ENCODE data around the gene SLC39A2.
"Not testable (repeated sequence)": the region's sequence is repeated elsewhere in the genome, so short reads cannot be mapped to it uniquely, and the experiment has no call there.

The SLC39A2 gene, protein sequence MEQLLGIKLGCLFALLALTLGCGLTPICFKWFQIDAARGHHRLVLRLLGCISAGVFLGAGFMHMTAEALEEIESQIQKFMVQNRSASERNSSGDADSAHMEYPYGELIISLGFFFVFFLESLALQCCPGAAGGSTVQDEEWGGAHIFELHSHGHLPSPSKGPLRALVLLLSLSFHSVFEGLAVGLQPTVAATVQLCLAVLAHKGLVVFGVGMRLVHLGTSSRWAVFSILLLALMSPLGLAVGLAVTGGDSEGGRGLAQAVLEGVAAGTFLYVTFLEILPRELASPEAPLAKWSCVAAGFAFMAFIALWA

DNA sequence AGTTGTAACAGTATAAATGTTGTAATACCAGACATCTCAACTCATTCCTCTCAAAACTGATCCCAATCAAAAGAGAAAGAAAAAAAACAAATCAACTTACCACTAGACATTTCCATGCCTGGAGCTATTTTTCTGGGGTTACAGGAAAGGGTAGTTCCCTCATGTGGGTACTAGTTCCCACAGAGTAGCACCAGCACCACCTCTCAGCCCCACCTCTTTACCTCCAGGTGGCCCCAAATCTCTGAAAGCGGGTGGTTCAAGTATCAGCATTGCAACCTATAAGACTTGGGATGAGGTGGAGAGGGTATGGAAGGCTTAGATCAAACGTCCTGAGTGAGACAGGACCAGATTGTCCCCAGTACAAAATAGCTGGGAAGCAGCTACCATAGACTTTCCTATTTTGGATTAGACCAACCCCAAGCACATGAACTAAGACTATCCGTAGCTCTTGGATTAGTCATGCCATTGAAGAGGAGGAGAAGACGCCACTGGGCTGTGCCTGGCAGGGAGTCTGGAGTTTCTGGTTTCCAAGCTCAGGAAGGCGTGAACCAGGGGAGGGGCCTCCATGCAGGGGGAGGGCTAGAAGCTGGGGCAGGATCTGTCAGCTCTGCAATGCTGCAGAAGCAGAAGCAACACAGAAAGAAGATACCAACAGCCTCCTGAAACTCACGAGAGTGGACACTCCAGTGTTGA lies at the start of gene SLC39A2:
Gene SLC39A2, plus strand, starts transcription at position 620 of the 693 bp plus-strand sequence. CDS start 154 bp downstream, outside the sequence.
- Histone ChIP-seq H3K27ac (ENCODE audit: low read length) (no peak within 1 kb of the TSS), H3K9ac (ENCODE audit: low read depth, low read length) (no peak within 1 kb of the TSS), H3K9me3 (ENCODE audit: insufficient read depth, low read depth, low read length) (no peaks in the 10 kb centered on the region)

DNA sequence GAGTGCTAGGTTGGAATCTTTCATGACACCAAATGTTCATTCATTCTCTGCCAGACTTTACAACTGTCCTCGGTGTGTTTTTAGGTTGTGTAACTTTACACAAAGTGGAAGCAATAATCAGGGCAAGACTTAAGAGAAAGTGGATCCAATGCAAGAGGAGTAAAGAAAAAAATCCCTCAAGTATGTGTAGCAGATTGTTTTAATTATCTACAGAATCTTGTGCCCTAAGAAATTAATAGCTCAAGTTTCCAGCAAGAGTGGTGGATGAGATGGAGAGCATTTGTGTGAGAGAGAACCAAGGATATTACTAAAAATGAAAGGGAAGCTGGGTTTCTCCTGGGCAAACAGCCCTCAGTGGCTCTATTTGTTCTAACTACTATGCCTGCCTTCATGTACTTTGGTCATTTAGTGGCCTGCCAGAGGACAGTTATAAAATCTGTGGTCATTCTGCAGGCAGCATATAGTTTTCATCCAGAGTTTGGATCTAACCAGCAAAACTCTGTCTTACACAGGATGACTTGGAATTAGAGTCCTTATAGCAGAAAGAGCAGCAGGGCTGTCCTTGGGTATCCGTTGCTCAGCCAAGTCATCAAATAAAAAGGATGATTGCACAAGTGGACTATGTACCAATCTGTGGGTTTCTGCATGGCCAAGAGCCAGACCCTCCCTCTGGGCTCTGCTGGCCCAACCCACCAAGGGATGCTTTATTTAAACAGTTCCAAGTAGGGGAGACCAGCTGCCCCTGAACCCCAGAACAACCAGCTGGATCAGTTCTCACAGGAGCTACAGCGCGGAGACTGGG lies 44.2 kb upstream of the SLC39A2 start, which contains the start of gene RNASE2:
Gene RNASE2, plus strand, starts transcription at position 752 of the 802 bp plus-strand sequence. CDS start 285 bp downstream, outside the sequence.
- H3K9ac ChIP-seq (ENCODE audit: low read depth, low read length); H3K27ac ChIP-seq (ENCODE audit: low read length); H3K27me3 ChIP-seq (ENCODE audit: insufficient read depth, low read length); H3K4me1 ChIP-seq (ENCODE audit: insufficient read depth, low read length); H3K36me3 ChIP-seq (ENCODE audit: insufficient read depth, low read depth, low read length); H3K9me3 ChIP-seq (ENCODE audit: insufficient read depth, low read depth, low read length); H3K4me3 ChIP-seq (ENCODE audit: low read length): not testable (repeated sequence)

More for the DNA sequence above, at the start of gene SLC39A2:
- Histone ChIP-seq H3K4me1 (ENCODE audit: insufficient read depth, low read length) (peaks cover 5% of the 10 kb centered on the region; the same call in 1 of the 2 replicates), H3K4me3 (ENCODE audit: low read length) (peak within 1 kb of the TSS; percentile 41; the same call in 1 of the 2 replicates), H3K36me3 (ENCODE audit: insufficient read depth, low read depth, low read length) (peaks cover 36% of the 10 kb centered on the region), H3K27me3 (ENCODE audit: insufficient read depth, low read length) (no peaks in the 10 kb centered on the region)

DNA sequence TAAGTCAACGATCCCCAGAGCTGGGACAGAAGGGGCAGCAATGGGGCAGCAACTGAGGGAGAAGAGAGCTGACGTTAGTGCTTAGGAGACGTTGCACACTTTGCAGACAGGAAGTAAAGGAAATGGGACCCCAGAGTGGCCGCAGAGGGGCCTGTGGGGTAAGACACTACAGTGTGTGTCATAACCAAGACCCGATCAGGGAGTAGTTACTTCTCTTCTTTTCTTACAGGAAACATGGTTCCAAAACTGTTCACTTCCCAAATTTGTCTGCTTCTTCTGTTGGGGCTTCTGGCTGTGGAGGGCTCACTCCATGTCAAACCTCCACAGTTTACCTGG lies 43.6 kb upstream of the SLC39A2 start:
- not testable (repeated sequence) for H3K27ac ChIP-seq (ENCODE audit: low read length); H3K36me3 ChIP-seq (ENCODE audit: insufficient read depth, low read depth, low read length); H3K27me3 ChIP-seq (ENCODE audit: insufficient read depth, low read length); H3K4me1 ChIP-seq (ENCODE audit: insufficient read depth, low read length); H3K9ac ChIP-seq (ENCODE audit: low read depth, low read length); H3K4me3 ChIP-seq (ENCODE audit: low read length); H3K9me3 ChIP-seq (ENCODE audit: insufficient read depth, low read depth, low read length)

DNA sequence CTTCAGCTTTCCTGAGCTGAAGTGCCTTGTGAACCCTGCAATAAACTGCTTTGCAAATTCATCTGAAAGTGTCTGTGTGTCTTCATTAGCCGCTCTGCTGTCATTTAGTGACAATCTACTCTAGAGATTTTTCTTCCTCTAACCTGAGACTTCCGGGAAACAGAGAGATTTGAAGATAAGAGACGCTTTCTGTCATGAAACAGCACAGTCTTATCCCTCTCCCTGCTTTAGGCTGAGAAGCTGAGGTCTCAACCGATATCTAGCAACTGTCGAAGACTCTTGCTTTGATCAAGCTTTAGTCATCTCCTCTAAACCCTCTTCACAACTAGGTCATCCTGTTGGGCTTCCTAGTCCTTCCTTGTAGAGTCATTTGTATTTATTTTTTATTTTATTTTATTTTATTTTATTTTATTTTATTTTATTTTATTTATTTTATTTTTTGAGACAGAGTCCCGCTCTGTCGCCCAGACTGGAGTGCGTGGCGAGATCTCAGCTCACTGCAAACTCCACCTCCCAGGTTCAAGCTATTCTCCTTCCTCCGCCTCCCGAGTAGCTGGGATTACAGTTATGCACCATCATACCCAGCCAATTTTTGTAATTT lies 42.6 kb upstream of the SLC39A2 start:
- peaks cover 5% of the 10 kb centered on the region; the same call in 1 of the 2 replicates for H3K4me1 ChIP-seq (ENCODE audit: insufficient read depth, low read length)
- H3K36me3 ChIP-seq (ENCODE audit: insufficient read depth, low read depth, low read length) = no peaks in the 10 kb centered on the region
- no peaks in the 10 kb centered on the region; the same call in 1 of the 2 replicates for H3K27me3 ChIP-seq (ENCODE audit: insufficient read depth, low read length)
- H3K4me3 ChIP-seq (ENCODE audit: low read length) = no peak overlapping the region
- no peaks in the 10 kb centered on the region for H3K9me3 ChIP-seq (ENCODE audit: insufficient read depth, low read depth, low read length)
- no peak overlapping the region for H3K27ac ChIP-seq (ENCODE audit: low read length)
- no peak overlapping the region for H3K9ac ChIP-seq (ENCODE audit: low read depth, low read length)

DNA sequence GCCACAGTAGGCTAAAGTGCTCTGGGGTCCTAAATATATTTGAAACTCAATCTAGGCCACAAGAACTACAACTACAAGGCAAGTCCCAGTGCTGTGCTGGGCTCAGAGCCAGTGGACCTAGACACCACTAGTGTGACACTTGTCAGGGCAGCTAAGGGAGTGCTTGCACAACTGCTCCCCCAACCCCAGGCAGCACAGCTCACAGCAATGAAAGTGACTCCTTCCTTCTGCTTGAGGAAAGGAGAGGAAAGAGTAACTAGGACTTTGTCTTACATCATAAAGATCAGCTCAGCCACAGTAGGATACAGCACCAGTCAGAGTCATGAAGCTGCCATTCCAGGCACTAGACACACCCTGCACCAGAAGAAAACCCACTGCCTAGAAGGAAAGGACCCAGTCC lies 40.1 kb upstream of the SLC39A2 start:
- not testable (repeated sequence) for H3K27me3 ChIP-seq (ENCODE audit: insufficient read depth, low read length); H3K4me1 ChIP-seq (ENCODE audit: insufficient read depth, low read length); H3K9me3 ChIP-seq (ENCODE audit: insufficient read depth, low read depth, low read length); H3K9ac ChIP-seq (ENCODE audit: low read depth, low read length); H3K27ac ChIP-seq (ENCODE audit: low read length); H3K4me3 ChIP-seq (ENCODE audit: low read length); H3K36me3 ChIP-seq (ENCODE audit: insufficient read depth, low read depth, low read length)

DNA sequence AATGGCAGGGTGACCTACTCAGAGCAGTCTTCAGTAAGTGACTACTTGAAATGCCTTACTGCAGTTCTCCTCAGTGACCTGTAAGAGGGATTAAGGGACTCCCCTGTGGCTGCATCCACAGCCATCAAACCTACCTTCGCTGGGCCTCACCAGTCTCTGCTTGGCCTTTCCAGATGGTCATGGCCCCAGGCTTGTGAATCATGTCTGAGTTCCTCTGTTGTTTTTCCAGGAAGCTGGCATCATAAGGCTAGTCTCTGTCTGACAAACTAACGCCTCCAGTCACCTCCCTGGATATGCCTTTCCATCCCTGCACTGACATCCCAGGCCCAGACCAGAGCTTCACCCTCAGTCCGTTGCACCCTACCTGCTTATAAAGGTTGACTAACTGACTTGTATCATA lies 29.8 kb upstream of the SLC39A2 start:
- peaks cover 3% of the 10 kb centered on the region; the same call in 1 of the 2 replicates for H3K4me1 ChIP-seq (ENCODE audit: insufficient read depth, low read length)
- no peaks in the 10 kb centered on the region for H3K36me3 ChIP-seq (ENCODE audit: insufficient read depth, low read depth, low read length)
- H3K4me3 ChIP-seq (ENCODE audit: low read length) = no peak overlapping the region

DNA sequence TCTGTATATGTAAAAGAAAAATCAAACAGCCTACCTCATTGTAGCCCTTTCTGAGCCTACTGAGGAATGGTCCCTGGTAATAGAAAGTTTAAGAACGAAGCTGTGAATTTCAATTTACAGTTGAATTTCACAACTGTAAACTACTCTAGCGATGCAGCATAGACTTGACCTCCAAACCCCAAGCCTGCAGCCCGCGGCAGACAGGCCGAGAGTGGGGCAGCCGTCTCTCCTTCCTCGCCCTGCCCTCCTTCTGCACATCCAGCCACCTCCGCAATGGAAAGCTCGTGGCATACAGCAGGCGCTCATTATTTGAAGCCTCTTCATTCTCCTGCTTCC lies 28.5 kb upstream of the SLC39A2 start:
- H3K9me3 ChIP-seq (ENCODE audit: insufficient read depth, low read depth, low read length) = no peaks in the 10 kb centered on the region
- no peaks in the 10 kb centered on the region for H3K36me3 ChIP-seq (ENCODE audit: insufficient read depth, low read depth, low read length)
- peaks cover 3% of the 10 kb centered on the region; the same call in 1 of the 2 replicates for H3K4me1 ChIP-seq (ENCODE audit: insufficient read depth, low read length)
- H3K27me3 ChIP-seq (ENCODE audit: insufficient read depth, low read length) = peaks cover 20% of the 10 kb centered on the region
- peak overlapping the region; percentile 84; the same call in 1 of the 2 replicates for H3K4me3 ChIP-seq (ENCODE audit: low read length)
- peak overlapping the region; percentile 88; the same call in 1 of the 2 replicates for H3K9ac ChIP-seq (ENCODE audit: low read depth, low read length)
- no peak overlapping the region for H3K27ac ChIP-seq (ENCODE audit: low read length)

More for the DNA sequence above, 29.8 kb upstream of the SLC39A2 start:
- Histone ChIP-seq H3K9ac (ENCODE audit: low read depth, low read length) (no peak overlapping the region), H3K9me3 (ENCODE audit: insufficient read depth, low read depth, low read length) (no peaks in the 10 kb centered on the region), H3K27ac (ENCODE audit: low read length) (no peak overlapping the region), H3K27me3 (ENCODE audit: insufficient read depth, low read length) (peaks cover 20% of the 10 kb centered on the region)

DNA sequence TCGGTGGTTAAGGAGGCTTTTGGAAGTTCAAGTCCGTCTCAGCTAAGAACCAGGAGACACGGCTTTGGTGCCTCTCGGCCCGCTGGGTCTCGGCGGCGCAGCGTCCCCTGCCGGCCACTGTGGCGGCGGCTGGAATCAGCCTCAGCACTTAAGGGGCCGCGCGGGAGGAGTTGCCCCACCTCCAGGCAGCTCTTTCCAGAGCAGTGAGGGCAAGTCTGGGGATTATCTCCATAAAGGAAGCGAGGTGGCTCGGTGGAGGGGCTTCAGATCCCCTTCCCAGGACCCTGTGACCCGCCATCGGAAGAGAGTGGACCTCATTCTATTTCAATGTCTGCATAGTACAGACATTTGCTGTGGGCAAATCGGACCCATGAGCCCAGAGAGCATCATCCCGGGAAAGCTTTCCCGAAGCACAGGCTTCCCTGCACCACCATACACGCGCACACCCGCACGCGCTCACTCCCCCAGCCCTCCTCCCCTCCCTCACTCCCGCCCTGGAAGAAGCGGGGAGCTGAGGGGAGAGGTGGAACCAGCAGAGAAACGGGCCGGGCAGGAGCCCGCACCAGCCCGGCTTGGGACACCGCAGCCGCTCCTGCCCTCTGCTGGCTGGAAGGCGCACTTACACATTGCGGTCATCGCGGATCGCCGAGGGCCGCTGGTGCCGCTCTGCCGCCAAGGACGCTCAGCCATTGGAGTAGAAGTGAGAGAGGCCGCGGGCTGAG lies 27.9 kb upstream of the SLC39A2 start:
- Histone ChIP-seq H3K27me3 (ENCODE audit: insufficient read depth, low read length) (peaks cover 20% of the 10 kb centered on the region), H3K9me3 (ENCODE audit: insufficient read depth, low read depth, low read length) (no peaks in the 10 kb centered on the region), H3K27ac (ENCODE audit: low read length) (no peak overlapping the region), H3K36me3 (ENCODE audit: insufficient read depth, low read depth, low read length) (no peaks in the 10 kb centered on the region), H3K4me3 (ENCODE audit: low read length) (peak overlapping the region; percentile 84), H3K9ac (ENCODE audit: low read depth, low read length) (peak overlapping the region; percentile 88), H3K4me1 (ENCODE audit: insufficient read depth, low read length) (peaks cover 3% of the 10 kb centered on the region; the same call in 1 of the 2 replicates)

DNA sequence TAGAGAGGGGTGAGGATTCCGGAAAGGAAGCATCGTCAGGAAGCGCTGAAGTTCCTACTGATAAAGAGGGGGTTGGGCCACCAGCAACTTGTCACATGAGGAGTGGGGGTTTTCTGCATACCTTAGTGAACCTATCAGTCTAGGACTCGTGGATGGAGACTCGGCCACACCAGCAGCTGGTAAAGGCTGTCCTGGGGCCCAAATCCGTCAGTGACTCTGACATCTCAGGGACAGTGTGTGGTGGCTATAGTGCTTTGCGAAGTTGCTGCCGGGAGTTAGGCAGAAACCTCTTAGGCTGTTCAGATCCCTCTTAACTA lies 27.4 kb upstream of the SLC39A2 start:
- Histone ChIP-seq H3K27me3 (ENCODE audit: insufficient read depth, low read length) (peaks cover 20% of the 10 kb centered on the region), H3K36me3 (ENCODE audit: insufficient read depth, low read depth, low read length) (no peaks in the 10 kb centered on the region), H3K4me3 (ENCODE audit: low read length) (peak overlapping the region; percentile 84), H3K9ac (ENCODE audit: low read depth, low read length) (peak overlapping the region; percentile 45; the same call in 1 of the 2 replicates), H3K4me1 (ENCODE audit: insufficient read depth, low read length) (peaks cover 3% of the 10 kb centered on the region; the same call in 1 of the 2 replicates), H3K9me3 (ENCODE audit: insufficient read depth, low read depth, low read length) (no peaks in the 10 kb centered on the region), H3K27ac (ENCODE audit: low read length) (no peak overlapping the region)

DNA sequence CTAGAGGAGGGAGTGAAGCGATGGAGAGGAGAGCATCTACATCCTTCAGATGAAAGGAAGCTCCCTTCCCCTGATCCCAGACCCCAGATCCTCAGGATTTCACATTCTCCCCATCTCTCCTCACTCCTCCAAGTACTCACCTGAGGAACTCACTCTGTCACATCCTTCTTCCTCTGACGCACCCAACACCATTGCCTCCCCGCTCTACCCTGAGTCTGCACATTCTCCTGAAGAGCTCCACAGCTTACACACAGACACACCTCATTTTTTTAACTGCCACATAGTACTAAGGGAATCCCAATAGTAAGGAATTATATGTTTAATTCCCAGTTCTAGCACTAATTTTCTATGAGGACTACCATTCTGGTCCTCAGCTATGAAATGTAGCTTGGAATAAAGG lies 25.6 kb upstream of the SLC39A2 start:
- peaks cover 12% of the 10 kb centered on the region for H3K27me3 ChIP-seq (ENCODE audit: insufficient read depth, low read length)
- H3K4me1 ChIP-seq (ENCODE audit: insufficient read depth, low read length) = peaks cover 3% of the 10 kb centered on the region; the same call in 1 of the 2 replicates
- no peak overlapping the region for H3K9ac ChIP-seq (ENCODE audit: low read depth, low read length)
- H3K36me3 ChIP-seq (ENCODE audit: insufficient read depth, low read depth, low read length) = no peaks in the 10 kb centered on the region
- H3K4me3 ChIP-seq (ENCODE audit: low read length) = no peak overlapping the region
- H3K9me3 ChIP-seq (ENCODE audit: insufficient read depth, low read depth, low read length) = no peaks in the 10 kb centered on the region
- no peak overlapping the region for H3K27ac ChIP-seq (ENCODE audit: low read length)

DNA sequence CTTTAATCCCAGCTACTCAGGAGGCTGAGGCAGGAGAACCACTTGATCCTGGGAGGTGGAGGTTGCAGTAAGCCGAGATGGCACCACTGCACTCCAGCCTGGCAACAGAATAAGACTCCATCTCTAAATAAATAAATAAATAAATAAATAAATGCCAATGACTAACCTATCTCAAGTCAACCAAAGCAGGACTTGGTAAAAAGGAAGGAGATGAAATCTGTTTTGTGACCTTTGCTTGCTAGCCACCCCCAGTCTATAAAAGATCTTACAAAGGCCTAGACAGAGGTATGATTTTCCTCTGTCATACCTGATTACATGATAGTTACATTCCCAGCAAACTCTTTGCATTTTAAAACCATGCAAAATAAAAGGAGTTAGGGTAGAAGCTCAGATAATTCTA lies 22.8 kb upstream of the SLC39A2 start:
- Histone ChIP-seq H3K27me3 (ENCODE audit: insufficient read depth, low read length) (peaks cover 9% of the 10 kb centered on the region), H3K27ac (ENCODE audit: low read length) (no peak overlapping the region), H3K9me3 (ENCODE audit: insufficient read depth, low read depth, low read length) (no peaks in the 10 kb centered on the region), H3K4me1 (ENCODE audit: insufficient read depth, low read length) (peaks cover 3% of the 10 kb centered on the region; the same call in 1 of the 2 replicates), H3K36me3 (ENCODE audit: insufficient read depth, low read depth, low read length) (no peaks in the 10 kb centered on the region), H3K4me3 (ENCODE audit: low read length) (no peak overlapping the region), H3K9ac (ENCODE audit: low read depth, low read length) (no peak overlapping the region)
